D721Med (cell line): Measurements from ENCODE around the gene CRYGA.
A peak's percentile ranks its signal among the peaks of the same experiment; 100 is the strongest.

ENCODE experiments used
- DNase-seq: peaks from one replicate; pipeline ENCODE4 v3.0.0; 2011; ENCODE audit warnings: low spot score; ENCODE audit not compliant: insufficient read length
- FAIRE-seq: peaks from 2 replicates; lab custom pipeline; 2011; peaks lifted over from hg19 to GRCh38; lab: Jason Lieb, UNC
- TF ChIP-seq, protein P1 (sequence below): IDR thresholded peaks from 2 replicates; pipeline ENCODE4 v1.5.1; 2012; ENCODE audit warnings: mild to moderate bottlenecking, control low read depth; ENCODE audit not compliant: insufficient read depth; ENCODE audit errors: missing control alignments

Gene CRYGA

GRCh38 chr2:208182835-208183234, 19.4 kb upstream of the CRYGA start:
- FAIRE-seq = no peak
- TF ChIP-seq, protein P1, sequence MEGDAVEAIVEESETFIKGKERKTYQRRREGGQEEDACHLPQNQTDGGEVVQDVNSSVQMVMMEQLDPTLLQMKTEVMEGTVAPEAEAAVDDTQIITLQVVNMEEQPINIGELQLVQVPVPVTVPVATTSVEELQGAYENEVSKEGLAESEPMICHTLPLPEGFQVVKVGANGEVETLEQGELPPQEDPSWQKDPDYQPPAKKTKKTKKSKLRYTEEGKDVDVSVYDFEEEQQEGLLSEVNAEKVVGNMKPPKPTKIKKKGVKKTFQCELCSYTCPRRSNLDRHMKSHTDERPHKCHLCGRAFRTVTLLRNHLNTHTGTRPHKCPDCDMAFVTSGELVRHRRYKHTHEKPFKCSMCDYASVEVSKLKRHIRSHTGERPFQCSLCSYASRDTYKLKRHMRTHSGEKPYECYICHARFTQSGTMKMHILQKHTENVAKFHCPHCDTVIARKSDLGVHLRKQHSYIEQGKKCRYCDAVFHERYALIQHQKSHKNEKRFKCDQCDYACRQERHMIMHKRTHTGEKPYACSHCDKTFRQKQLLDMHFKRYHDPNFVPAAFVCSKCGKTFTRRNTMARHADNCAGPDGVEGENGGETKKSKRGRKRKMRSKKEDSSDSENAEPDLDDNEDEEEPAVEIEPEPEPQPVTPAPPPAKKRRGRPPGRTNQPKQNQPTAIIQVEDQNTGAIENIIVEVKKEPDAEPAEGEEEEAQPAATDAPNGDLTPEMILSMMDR = no peak
- no peak for DNase-seq

GRCh38 chr2:208179028-208179609, 15.7 kb upstream of the CRYGA start:
- DNase-seq (no peak), FAIRE-seq (no peak)
- TF ChIP-seq, protein P1 = no peak

DNA sequence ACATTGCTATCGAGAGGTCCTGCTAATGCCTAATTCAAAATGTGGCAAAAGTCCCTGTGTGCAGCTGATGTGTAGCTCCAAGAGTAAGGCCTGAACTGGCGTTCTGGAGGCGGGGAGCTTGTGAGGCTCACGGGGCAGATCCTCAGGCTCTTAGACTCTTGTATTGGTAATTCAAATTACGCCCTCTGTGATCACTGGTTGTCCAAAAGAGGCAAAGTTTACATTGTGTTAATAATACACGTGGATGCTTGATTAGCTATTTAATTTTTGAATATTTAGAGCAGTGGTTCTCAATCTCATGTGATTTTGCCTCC, 12.4 kb upstream of the CRYGA start:
- TF ChIP-seq, protein P1 = no peak
- no peak for FAIRE-seq

GRCh38 chr2:208175069-208175839, 11.9 kb upstream of the CRYGA start:
- FAIRE-seq = peak; percentile 86
- DNase-seq = peak; percentile 56
- TF ChIP-seq, protein P1 = peak; percentile 91

More for the DNA sequence above, 12.4 kb upstream of the CRYGA start:
- DNase-seq = no peak

DNA sequence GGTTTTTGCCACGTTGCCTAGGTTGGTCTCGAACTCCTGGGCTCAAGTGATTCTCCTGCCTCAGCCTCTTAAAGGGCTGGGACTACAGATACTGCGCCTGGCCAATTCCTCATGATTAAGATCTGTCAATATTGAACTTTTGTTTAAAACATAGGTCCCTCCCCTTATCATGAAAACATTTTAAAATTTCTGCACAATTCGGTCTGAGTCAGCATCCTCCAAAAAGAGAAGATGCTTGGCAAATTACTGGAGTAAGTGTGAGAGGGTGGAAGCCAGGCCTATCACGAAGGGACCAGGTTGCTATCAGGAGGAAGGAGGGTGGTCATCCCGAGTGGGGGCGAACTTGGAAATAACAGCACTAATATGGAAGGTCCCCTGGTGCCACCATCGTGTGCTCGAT, 10.8 kb upstream of the CRYGA start:
- no peak for FAIRE-seq
- TF ChIP-seq, protein P1 = no peak

GRCh38 chr2:208172125-208172524, 8.7 kb upstream of the CRYGA start:
- TF ChIP-seq, protein P1 = no peak
- no peak for DNase-seq
- no peak for FAIRE-seq

More for the DNA sequence above, 10.8 kb upstream of the CRYGA start:
- no peak for DNase-seq

GRCh38 chr2:208164951-208165755, 1.8 kb upstream of the CRYGA start:
- DNase-seq = no peak
- no peak for FAIRE-seq
- TF ChIP-seq, protein P1 = no peak
